Adrenal gland (tissue), 5 donors: Measurements from ENCODE around the gene OSMR.

Source experiments
- POLR2A ChIP-seq, 2 donors: fragments of 450-650 bp; IDR thresholded peaks; one replicate each; pipeline ENCODE4 v1.6.1; 2017; ENCODE audit warnings: antibody characterized with exemption in 2 of 2, mild to moderate bottlenecking in 2 of 2, moderate library complexity in 1 of 2
- TF ChIP-seq, protein P1 (sequence below), 6 experiments: fragments of 450-650 bp in 4 of 6; fragments of 200-600 bp in 2 of 6; sonication (generic) in 1 of 6; IDR thresholded peaks; 1 replicate in 5 of 6; 2 replicates in 1 of 6; pipeline versions ENCODE4 v1.5.1 to v1.8.0; 2016 to 2021; ENCODE audit warnings: antibody characterized with exemption in 6 of 6, mild to moderate bottlenecking in 2 of 6, moderate library complexity in 1 of 6
- donor health status: DM: no; HTN: no; CAD: no.

DNA sequence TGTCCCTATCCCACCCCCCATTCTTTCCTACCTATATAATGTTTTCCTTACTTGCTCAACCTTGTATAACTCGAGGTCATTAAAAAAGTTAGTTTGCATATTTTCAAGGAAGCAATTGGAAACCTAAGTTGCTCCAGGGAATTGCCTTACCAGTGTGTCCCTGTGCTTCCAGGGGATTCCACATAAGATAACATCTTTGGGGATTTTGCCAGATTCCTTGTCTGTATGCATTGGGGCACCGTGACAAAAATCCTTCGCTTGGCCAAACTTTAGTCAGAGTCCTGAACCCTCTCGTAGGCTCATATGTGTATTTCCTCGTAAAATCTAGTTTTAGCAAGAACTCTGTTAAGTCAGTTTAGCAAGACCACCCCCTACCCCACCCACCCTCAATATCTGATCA is 14.7 kb upstream of the OSMR start:
- TF ChIP-seq, protein P1, sequence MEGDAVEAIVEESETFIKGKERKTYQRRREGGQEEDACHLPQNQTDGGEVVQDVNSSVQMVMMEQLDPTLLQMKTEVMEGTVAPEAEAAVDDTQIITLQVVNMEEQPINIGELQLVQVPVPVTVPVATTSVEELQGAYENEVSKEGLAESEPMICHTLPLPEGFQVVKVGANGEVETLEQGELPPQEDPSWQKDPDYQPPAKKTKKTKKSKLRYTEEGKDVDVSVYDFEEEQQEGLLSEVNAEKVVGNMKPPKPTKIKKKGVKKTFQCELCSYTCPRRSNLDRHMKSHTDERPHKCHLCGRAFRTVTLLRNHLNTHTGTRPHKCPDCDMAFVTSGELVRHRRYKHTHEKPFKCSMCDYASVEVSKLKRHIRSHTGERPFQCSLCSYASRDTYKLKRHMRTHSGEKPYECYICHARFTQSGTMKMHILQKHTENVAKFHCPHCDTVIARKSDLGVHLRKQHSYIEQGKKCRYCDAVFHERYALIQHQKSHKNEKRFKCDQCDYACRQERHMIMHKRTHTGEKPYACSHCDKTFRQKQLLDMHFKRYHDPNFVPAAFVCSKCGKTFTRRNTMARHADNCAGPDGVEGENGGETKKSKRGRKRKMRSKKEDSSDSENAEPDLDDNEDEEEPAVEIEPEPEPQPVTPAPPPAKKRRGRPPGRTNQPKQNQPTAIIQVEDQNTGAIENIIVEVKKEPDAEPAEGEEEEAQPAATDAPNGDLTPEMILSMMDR (IDR thresholded peaks at IDR 0.05), result no peak
- no peak for TF ChIP-seq POLR2A (IDR thresholded peaks at IDR 0.05)
